HUES6 (cell line): Measurements from ENCODE around the gene NUTM2B.
"Not testable (repeated sequence)": the region's sequence is repeated elsewhere in the genome, so short reads cannot be mapped to it uniquely, and the experiment has no call there.

ENCODE experiments used
- H3K27ac ChIP-seq: 2 replicates; pipeline ENCODE4 v1.7.0; 2013; ENCODE audit warnings: low read depth, mild to moderate bottlenecking, low read length, inconsistent platforms
- H3K27me3 ChIP-seq: 2 replicates; pipeline ENCODE4 v1.6.1; 2013; ENCODE audit warnings: low read length; ENCODE audit not compliant: control insufficient read depth, insufficient read depth
- H3K36me3 ChIP-seq: 2 replicates; pipeline ENCODE4 v1.6.1; 2013; ENCODE audit warnings: low read length; ENCODE audit not compliant: control insufficient read depth, insufficient read depth
- H3K4me1 ChIP-seq: 2 replicates; pipeline ENCODE4 v1.6.1; 2013; ENCODE audit warnings: low read length; ENCODE audit not compliant: control insufficient read depth, insufficient read depth
- H3K4me3 ChIP-seq: 2 replicates; pipeline ENCODE4 v1.5.1; 2013; ENCODE audit warnings: low read depth, low read length
- H3K9ac ChIP-seq: one replicate; pipeline ENCODE4 v1.6.1; 2013; ENCODE audit warnings: mild to moderate bottlenecking, low read length
- H3K9me3 ChIP-seq: 2 replicates; pipeline ENCODE4 v1.6.1; 2013; ENCODE audit warnings: low read depth, low read length; ENCODE audit not compliant: control insufficient read depth, insufficient read depth

Gene NUTM2B

GRCh38 chr10:79688798-79689197 lies 14.2 kb upstream of the NUTM2B start:
- not testable (repeated sequence) for H3K4me1 ChIP-seq, H3K9me3 ChIP-seq, H3K36me3 ChIP-seq, H3K9ac ChIP-seq, H3K27me3 ChIP-seq, H3K4me3 ChIP-seq, H3K27ac ChIP-seq

- not testable (repeated sequence) for H3K27me3 ChIP-seq, H3K9ac ChIP-seq, H3K27ac ChIP-seq, H3K4me1 ChIP-seq, H3K36me3 ChIP-seq, H3K9me3 ChIP-seq, H3K4me3 ChIP-seq
These were observed 6.4 kb upstream of the NUTM2B start for GRCh38 chr10:79696596-79696995.

GRCh38 chr10:79697141-79697540 lies 5.9 kb upstream of the NUTM2B start:
- H3K9ac ChIP-seq, H3K9me3 ChIP-seq, H3K4me1 ChIP-seq, H3K27ac ChIP-seq, H3K4me3 ChIP-seq, H3K36me3 ChIP-seq, H3K27me3 ChIP-seq: not testable (repeated sequence)

- not testable (repeated sequence) for H3K4me3 ChIP-seq, H3K9me3 ChIP-seq, H3K27ac ChIP-seq, H3K9ac ChIP-seq, H3K4me1 ChIP-seq, H3K36me3 ChIP-seq, H3K27me3 ChIP-seq
These were observed 2.6 kb upstream of the NUTM2B start for GRCh38 chr10:79700381-79700944.

DNA sequence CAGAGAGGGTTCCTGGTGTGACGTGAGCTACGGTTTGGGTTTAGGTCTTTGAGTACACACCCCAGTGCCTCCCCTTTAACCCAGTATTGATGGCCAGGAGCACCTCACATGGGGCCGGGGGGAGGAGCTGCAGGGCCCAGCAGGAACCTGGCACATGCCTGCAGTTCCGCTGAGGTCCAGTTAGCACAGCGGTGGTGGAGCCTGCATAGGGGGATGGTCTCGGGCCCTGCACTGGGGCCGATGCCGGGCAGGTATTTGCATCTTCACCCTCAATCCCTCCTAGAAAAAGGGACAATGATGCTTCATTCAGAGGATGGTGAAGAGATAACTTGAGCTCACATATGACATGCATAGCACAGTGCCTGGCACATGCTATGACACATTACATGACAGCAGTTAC lies 4.0 kb downstream of the NUTM2B start:
- H3K9me3 ChIP-seq, H3K4me1 ChIP-seq, H3K4me3 ChIP-seq, H3K36me3 ChIP-seq, H3K9ac ChIP-seq, H3K27ac ChIP-seq, H3K27me3 ChIP-seq: not testable (repeated sequence)

- H3K36me3 ChIP-seq, H3K9ac ChIP-seq, H3K27ac ChIP-seq, H3K4me3 ChIP-seq, H3K4me1 ChIP-seq, H3K27me3 ChIP-seq, H3K9me3 ChIP-seq: not testable (repeated sequence)
These were observed 11.9 kb downstream of the NUTM2B start for GRCh38 chr10:79714976-79715375.

DNA sequence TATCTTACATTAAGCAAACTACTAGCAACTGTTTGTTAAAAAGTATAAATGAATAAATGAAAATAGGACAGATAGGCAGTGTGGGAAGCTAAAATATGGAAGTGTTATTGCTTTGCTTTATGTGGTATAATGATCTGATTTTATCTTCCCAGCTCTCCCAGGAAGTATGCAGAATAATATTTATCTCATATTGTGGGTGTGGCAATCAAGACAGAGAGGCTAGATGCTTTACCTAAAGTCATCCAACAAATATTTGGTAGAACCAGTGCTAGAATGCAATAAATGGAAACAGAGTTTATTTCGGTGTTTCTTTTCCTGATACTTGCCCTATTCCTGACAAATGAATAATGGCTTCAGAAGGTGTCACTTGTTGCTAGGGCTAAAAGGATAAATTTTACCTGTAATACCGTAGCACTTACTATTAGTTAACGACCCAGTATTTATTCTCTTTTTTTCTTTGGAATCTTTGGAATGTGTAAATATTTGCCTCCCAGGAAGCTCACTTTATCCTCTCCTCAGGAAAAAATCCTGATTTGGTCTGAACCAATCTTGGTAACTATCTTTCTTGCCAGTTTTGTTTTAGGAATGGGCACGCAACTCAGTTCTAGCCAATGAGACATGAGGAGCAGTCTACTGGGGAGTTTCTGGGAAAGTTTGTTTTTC lies 14.0 kb downstream of the NUTM2B start:
- H3K4me1 ChIP-seq, H3K4me3 ChIP-seq: not testable (repeated sequence)

DNA sequence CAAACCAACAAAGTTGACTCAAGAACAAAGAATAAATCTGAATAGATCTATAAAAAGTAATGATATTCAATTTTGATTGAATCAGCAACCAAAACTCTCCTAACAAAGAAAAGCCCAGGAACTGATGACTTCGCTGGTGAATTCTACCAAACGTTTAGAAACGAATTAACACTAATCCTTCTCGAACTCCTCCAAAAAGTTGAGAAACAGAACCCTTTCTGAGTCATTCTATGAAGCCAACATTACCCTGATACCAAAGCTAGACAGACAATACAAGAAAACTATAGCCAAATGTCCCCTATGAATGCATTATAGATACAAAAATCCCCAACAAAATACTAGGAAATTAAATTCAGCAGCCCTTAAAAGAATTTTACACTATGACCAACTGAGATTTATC lies 17.0 kb downstream of the NUTM2B start:
- not testable (repeated sequence) for H3K9me3 ChIP-seq, H3K4me3 ChIP-seq, H3K9ac ChIP-seq, H3K27me3 ChIP-seq, H3K27ac ChIP-seq, H3K36me3 ChIP-seq, H3K4me1 ChIP-seq

More for the DNA sequence above, 14.0 kb downstream of the NUTM2B start:
- H3K27me3 ChIP-seq, H3K27ac ChIP-seq, H3K9me3 ChIP-seq, H3K36me3 ChIP-seq, H3K9ac ChIP-seq: not testable (repeated sequence)

- not testable (repeated sequence) for H3K27ac ChIP-seq, H3K9ac ChIP-seq, H3K27me3 ChIP-seq, H3K4me1 ChIP-seq, H3K36me3 ChIP-seq, H3K4me3 ChIP-seq, H3K9me3 ChIP-seq
These were observed 23.6 kb downstream of the NUTM2B start for GRCh38 chr10:79726620-79727019.

GRCh38 chr10:79744844-79745243 lies 41.8 kb downstream of the NUTM2B start:
- H3K27me3 ChIP-seq, H3K4me1 ChIP-seq, H3K9ac ChIP-seq, H3K9me3 ChIP-seq, H3K27ac ChIP-seq, H3K36me3 ChIP-seq, H3K4me3 ChIP-seq: not testable (repeated sequence)

GRCh38 chr10:79748510-79748909 lies 45.5 kb downstream of the NUTM2B start:
- not testable (repeated sequence) for H3K4me3 ChIP-seq, H3K9me3 ChIP-seq, H3K27me3 ChIP-seq, H3K36me3 ChIP-seq, H3K9ac ChIP-seq, H3K27ac ChIP-seq, H3K4me1 ChIP-seq

DNA sequence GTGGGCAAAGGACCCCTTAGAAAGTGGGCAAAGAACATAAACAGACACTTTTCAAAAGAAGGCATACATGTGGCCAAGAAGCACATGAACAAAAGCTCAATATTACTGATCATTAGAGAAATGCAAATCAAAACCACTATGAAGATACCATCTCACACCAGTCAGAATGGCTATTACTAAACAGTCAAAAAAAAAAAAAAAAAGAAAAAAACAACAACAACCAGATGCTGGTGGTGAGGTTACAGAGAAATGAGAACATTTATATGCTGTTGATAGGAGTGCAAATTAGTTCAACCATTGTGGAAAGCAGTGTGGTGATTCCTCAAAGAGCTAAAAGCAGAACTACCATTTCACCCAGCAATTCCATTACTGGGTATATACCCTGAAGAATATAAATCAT lies 50.6 kb downstream of the NUTM2B start:
- H3K27me3 ChIP-seq, H3K4me3 ChIP-seq, H3K36me3 ChIP-seq, H3K9me3 ChIP-seq, H3K27ac ChIP-seq, H3K9ac ChIP-seq, H3K4me1 ChIP-seq: not testable (repeated sequence)
